Neural cell (in vitro differentiated cells): ENCODE data around the gene CRTAP. TPM values are rescaled to one million over a fixed set of nuclear protein-coding genes. Genes with fewer than 3 reads are reported as not detected.

ENCODE experiments used
- H2AFZ ChIP-seq: fragments of 200-600, 300-800 bp; sonication (generic), shearing (Covaris generic); 2 replicates; pipeline ENCODE4 v1.6.0; 2014; ENCODE audit warnings: low read depth, mild to moderate bottlenecking, antibody characterized with exemption, low read length, moderate library complexity
- H3F3A ChIP-seq: fragments of 200-600 bp; shearing (Covaris generic); 2 replicates; pipeline ENCODE4 v1.6.1; 2016; ENCODE audit warnings: mild to moderate bottlenecking, moderate library complexity, mixed read lengths, antibody characterized with exemption, low read length; ENCODE audit not compliant: insufficient read depth, poor library complexity, severe bottlenecking
- H3K27ac ChIP-seq: fragments of 200-600, 300-800 bp; sonication (generic), shearing (Covaris generic); 2 replicates; pipeline ENCODE4 v1.5.1; 2014; ENCODE audit warnings: mild to moderate bottlenecking, low read length, moderate library complexity
- H3K27me3 ChIP-seq: fragments of 300-800, 200-600 bp; sonication (generic), shearing (Covaris generic); 2 replicates; pipeline ENCODE4 v1.6.0; 2014; ENCODE audit warnings: mild to moderate bottlenecking, low read depth, low read length, moderate library complexity; ENCODE audit not compliant: insufficient read depth
- H3K36me3 ChIP-seq: fragments of 300-800, 200-600 bp; sonication (generic), shearing (Covaris generic); 2 replicates; pipeline ENCODE4 v1.5.1; 2014; ENCODE audit warnings: mild to moderate bottlenecking, antibody characterized with exemption, low read length, moderate library complexity; ENCODE audit not compliant: insufficient read depth
- H3K4me2 ChIP-seq: fragments of 300-800, 200-600 bp; sonication (generic), shearing (Covaris generic); 2 replicates; pipeline ENCODE4 v1.6.0; 2014; ENCODE audit warnings: mild to moderate bottlenecking, low read length
- H3K4me3 ChIP-seq: fragments of 300-800, 200-600 bp; sonication (generic), shearing (Covaris generic); 2 replicates; pipeline ENCODE4 v1.5.1; 2014; ENCODE audit warnings: mild to moderate bottlenecking, low read length, moderate library complexity
- H3K79me2 ChIP-seq: fragments of 200-600 bp; shearing (Covaris generic); replicated peaks from 2 replicates; pipeline ENCODE4 v1.6.0; 2014; ENCODE audit warnings: mild to moderate bottlenecking, low read length, moderate library complexity; ENCODE audit not compliant: insufficient read depth
- H3K9ac ChIP-seq: fragments of 300-800, 200-600 bp; sonication (generic), shearing (Covaris generic); 2 replicates; pipeline ENCODE4 v1.6.1; 2016; ENCODE audit warnings: mild to moderate bottlenecking, low read length, mixed read lengths
- H3K9me2 ChIP-seq: fragments of 200-600 bp; shearing (Covaris generic); 2 replicates; pipeline ENCODE4 v1.6.1; 2016; ENCODE audit warnings: mild to moderate bottlenecking, low read length, mixed read lengths; ENCODE audit not compliant: insufficient read depth
- H3K9me3 ChIP-seq: fragments of 200-600, 300-800 bp; sonication (generic), shearing (Covaris generic); 2 replicates; pipeline ENCODE4 v1.6.1; 2016; ENCODE audit warnings: mild to moderate bottlenecking, mixed run types, low read length, moderate library complexity, mixed read lengths
- H4K20me1 ChIP-seq: fragments of 200-600 bp; shearing (Covaris generic); 2 replicates; pipeline ENCODE4 v1.6.1; 2016; ENCODE audit warnings: mild to moderate bottlenecking, mixed run types; ENCODE audit not compliant: insufficient read depth
- CTCF ChIP-seq: fragments of 450-650 bp; IDR thresholded peaks from 2 replicates; pipeline ENCODE4 v1.5.1; 2014; ENCODE audit warnings: antibody characterized with exemption, mild to moderate bottlenecking, moderate library complexity; ENCODE audit not compliant: poor library complexity, severe bottlenecking
- EP300 ChIP-seq: fragments of 450-650 bp; conservative IDR thresholded peaks from 2 replicates; pipeline ENCODE4 v1.6.1; 2014; ENCODE audit warnings: antibody characterized with exemption, mild to moderate bottlenecking, moderate library complexity; ENCODE audit not compliant: poor library complexity, severe bottlenecking
- EZH2 ChIP-seq: fragments of 200-600, 300-800 bp; shearing (Covaris generic), sonication (generic); IDR thresholded peaks from 2 replicates; pipeline ENCODE4 v1.6.1; 2014; ENCODE audit warnings: antibody characterized with exemption, low read length, borderline replicate concordance, mild to moderate bottlenecking; ENCODE audit not compliant: insufficient read depth, poor library complexity, severe bottlenecking
- MXI1 ChIP-seq: fragments of 450-650 bp; conservative IDR thresholded peaks from 2 replicates; pipeline ENCODE4 v1.6.1; 2014; ENCODE audit warnings: antibody characterized with exemption, mild to moderate bottlenecking; ENCODE audit not compliant: poor library complexity, severe bottlenecking
- POLR2AphosphoS5 ChIP-seq: IDR thresholded peaks from 2 replicates; pipeline ENCODE4 v1.6.1; 2012
- RAD21 ChIP-seq: fragments of 450-650 bp; conservative IDR thresholded peaks from 2 replicates; pipeline ENCODE4 v1.6.1; 2014; ENCODE audit warnings: antibody characterized with exemption, mild to moderate bottlenecking, moderate library complexity
- REST ChIP-seq: IDR thresholded peaks from 2 replicates; pipeline ENCODE4 v1.6.1; 2012; ENCODE audit warnings: borderline replicate concordance
- SMC3 ChIP-seq: fragments of 450-650 bp; conservative IDR thresholded peaks from 2 replicates; pipeline ENCODE4 v1.6.1; 2014; ENCODE audit warnings: antibody characterized with exemption, mild to moderate bottlenecking, moderate library complexity; ENCODE audit not compliant: poor library complexity
- TAF1 ChIP-seq: IDR thresholded peaks from 2 replicates; pipeline ENCODE4 v1.6.1; 2012; ENCODE audit warnings: low read depth
- polyA minus RNA-seq: library from RNA; depleted of rRNA, polyadenylated mRNA; stranded (reverse); fragments of >200 nt; gene quantifications from 2 replicates; pipeline ENCODE4 v1.2.3, GENCODE V29; 2014
- polyA plus RNA-seq: library from polyadenylated mRNA; depleted of rRNA; stranded (reverse); fragments of >200 nt; gene quantifications from 2 replicates; pipeline ENCODE4 v1.2.3, GENCODE V29; 2014

The CRTAP gene
- polyA plus RNA-seq, result 7.1 and 9.2 TPM in 2 replicates
- polyA minus RNA-seq, result 4.4 and 9.0 TPM in 2 replicates

GRCh38 chr3:33113772-33114621 is at the start of gene CRTAP:
Gene CRTAP (plus strand): TSS chr3:33114014. CDS start chr3:33114078, 64 bp downstream.
- peak within 1 kb of the TSS; percentile 90 for H3K4me3 ChIP-seq
- H3K79me2 ChIP-seq, result no peaks in the 10 kb centered on the region
- TF ChIP-seq EZH2 (no peak), CTCF (peak; percentile 43), POLR2AphosphoS5 (peak; percentile 27), MXI1 (peak; percentile 76), EP300 (peak; percentile 26), SMC3 (peak; percentile 16)
- no peaks in the 10 kb centered on the region for H3K9me3 ChIP-seq
- peak within 1 kb of the TSS; percentile 62 for H2AFZ ChIP-seq
- H3F3A ChIP-seq, result peaks cover 2% of the 10 kb centered on the region
- H3K27ac ChIP-seq, result peak within 1 kb of the TSS; percentile 45
- no peaks in the 10 kb centered on the region for H3K9me2 ChIP-seq
- H3K4me2 ChIP-seq, result peak within 1 kb of the TSS; percentile 56
- H3K27me3 ChIP-seq, result no peaks in the 10 kb centered on the region
- H3K36me3 ChIP-seq, result no peaks in the 10 kb centered on the region
- H3K9ac ChIP-seq, result peak within 1 kb of the TSS; percentile 72
- no peaks in the 10 kb centered on the region for H4K20me1 ChIP-seq

- Histone ChIP-seq H3K9ac (no peak overlapping the region), H3K36me3 (no peaks in the 10 kb centered on the region), H3K9me2 (no peaks in the 10 kb centered on the region), H3K4me3 (no peak overlapping the region), H3K27me3 (no peaks in the 10 kb centered on the region), H4K20me1 (no peaks in the 10 kb centered on the region), H3K27ac (no peak overlapping the region), H3K9me3 (no peaks in the 10 kb centered on the region), H3F3A (no peaks in the 10 kb centered on the region), H3K4me2 (no peak overlapping the region), H3K79me2 (no peaks in the 10 kb centered on the region), H2AFZ (no peak overlapping the region)
- TF ChIP-seq CTCF (no peak), EZH2 (no peak), POLR2AphosphoS5 (no peak), RAD21 (no peak), MXI1 (no peak), SMC3 (no peak), REST (no peak), TAF1 (no peak), EP300 (no peak)
Measured at GRCh38 chr3:33064929-33065328, 48.9 kb upstream of the CRTAP start.
